ENCODE results near the gene MYO1A.
"Not testable (repeated sequence)": the region's sequence is repeated elsewhere in the genome, so short reads cannot be mapped to it uniquely, and the experiment has no call there.

DNA sequence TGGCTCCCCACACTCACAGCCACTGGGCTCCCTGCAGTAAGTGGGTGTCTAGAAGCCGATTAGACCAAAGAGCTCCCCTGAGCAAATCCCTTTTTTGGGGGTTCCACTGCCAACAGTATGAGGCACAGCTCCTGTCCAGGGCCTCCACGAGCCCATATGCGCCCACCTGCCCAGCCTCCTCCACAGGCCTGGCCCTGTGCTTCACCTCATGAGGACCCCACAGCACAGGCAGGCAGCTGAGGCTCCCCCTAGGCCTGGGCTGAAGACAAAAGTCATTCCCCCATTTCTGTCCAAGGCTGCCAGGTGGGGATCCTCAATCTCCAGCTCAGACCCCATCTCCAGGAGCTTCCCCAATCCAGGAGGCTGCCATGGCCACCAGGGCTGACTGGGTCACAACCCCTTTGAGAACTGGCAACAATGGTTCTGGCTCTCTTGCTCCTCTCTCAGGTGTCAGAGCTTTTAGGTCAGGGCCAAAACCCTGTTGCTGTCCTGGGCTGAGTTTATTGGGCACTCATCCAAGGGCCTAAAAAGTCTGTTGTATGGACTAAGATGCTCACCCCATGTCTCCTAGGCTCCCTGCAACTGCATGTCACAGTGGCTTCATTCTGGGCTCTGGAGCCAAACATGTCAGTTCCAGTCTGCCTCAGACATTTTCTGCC is 67.2 kb downstream of the MYO1A start:
- TF ChIP-seq, protein P1, sequence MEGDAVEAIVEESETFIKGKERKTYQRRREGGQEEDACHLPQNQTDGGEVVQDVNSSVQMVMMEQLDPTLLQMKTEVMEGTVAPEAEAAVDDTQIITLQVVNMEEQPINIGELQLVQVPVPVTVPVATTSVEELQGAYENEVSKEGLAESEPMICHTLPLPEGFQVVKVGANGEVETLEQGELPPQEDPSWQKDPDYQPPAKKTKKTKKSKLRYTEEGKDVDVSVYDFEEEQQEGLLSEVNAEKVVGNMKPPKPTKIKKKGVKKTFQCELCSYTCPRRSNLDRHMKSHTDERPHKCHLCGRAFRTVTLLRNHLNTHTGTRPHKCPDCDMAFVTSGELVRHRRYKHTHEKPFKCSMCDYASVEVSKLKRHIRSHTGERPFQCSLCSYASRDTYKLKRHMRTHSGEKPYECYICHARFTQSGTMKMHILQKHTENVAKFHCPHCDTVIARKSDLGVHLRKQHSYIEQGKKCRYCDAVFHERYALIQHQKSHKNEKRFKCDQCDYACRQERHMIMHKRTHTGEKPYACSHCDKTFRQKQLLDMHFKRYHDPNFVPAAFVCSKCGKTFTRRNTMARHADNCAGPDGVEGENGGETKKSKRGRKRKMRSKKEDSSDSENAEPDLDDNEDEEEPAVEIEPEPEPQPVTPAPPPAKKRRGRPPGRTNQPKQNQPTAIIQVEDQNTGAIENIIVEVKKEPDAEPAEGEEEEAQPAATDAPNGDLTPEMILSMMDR (IDR thresholded peaks at IDR 0.05), result not testable (repeated sequence)
- TF ChIP-seq EZH2 (IDR thresholded peaks at IDR 0.05; ENCODE audit: borderline replicate concordance, insufficient read depth, low read depth, low read length, poor library complexity, severe bottlenecking), result not testable (repeated sequence)

Data from B cell (primary cell).